GM12878 (cell line): Measurements from ENCODE around the gene FHL2. TPM values are rescaled to one million over a fixed set of nuclear protein-coding genes. Genes with fewer than 3 reads are reported as not detected.

ENCODE experiments used
- ATAC-seq: fragments of 200-7000 bp; cut with Tn5 transposase; 3 replicates; pipeline ENCODE4 v1.9.1; 2020; ENCODE audit warnings: mild to moderate bottlenecking, moderate library complexity
- BruUV-seq: library from RNA; stranded (reverse); fragments of 400-500 nt; replicated peaks from 2 replicates; lab custom pipeline; 2021; lab: Mats Ljungman, UMichigan
- CTCF ChIA-PET: fragments of 300-600 bp; sonication (Branson Sonifier 250); formaldehyde crosslinking; extraction: SDS; loops from one replicate; lab custom pipeline; 2021; ENCODE audit warnings: inconsistent platforms; lab: Yijun Ruan, JAX
- POLR2A ChIA-PET: fragments of 350-600 bp; formaldehyde crosslinking; extraction: SDS; loops from one replicate; lab custom pipeline; 2021; ENCODE audit warnings: inconsistent platforms; lab: Charles Lee
- RAD21 ChIA-PET: fragments of 300-600 bp; sonication (Branson Sonifier 250); formaldehyde crosslinking; loops from one replicate; lab custom pipeline; 2023; ENCODE audit warnings: antibody characterized with exemption; ENCODE audit not compliant: unreplicated experiment; lab: Charles Lee
- SMC1A ChIA-PET: fragments of 300-600 bp; sonication (Branson Sonifier 250); formaldehyde crosslinking; loops from one replicate; lab custom pipeline; 2023; ENCODE audit not compliant: unreplicated experiment, uncharacterized antibody; lab: Charles Lee
- DNase-seq: peaks from one replicate; pipeline ENCODE4 v3.0.0-alpha.2; 2011; ENCODE audit warnings: low read depth, low spot score
- FAIRE-seq: peaks from 3 replicates; lab custom pipeline; 2011; peaks lifted over from hg19 to GRCh38; lab: Jason Lieb, UNC
- H2AFZ ChIP-seq: 2 replicates; pipeline ENCODE4 v1.6.0; 2011; ENCODE audit warnings: low read depth, low read length, control low read depth; ENCODE audit not compliant: control insufficient read depth
- H3K27ac ChIP-seq: 2 replicates; pipeline ENCODE4 v1.5.1; 2011; ENCODE audit warnings: control low read depth; ENCODE audit not compliant: control insufficient read depth, insufficient read depth
- H3K27me3 ChIP-seq, 2 experiments: replicated peaks in 1 of 2; 2 replicates each; pipeline versions ENCODE4 v1.6.0 to v1.6.1; 2011; ENCODE audit warnings: low read length in 1 of 2; ENCODE audit not compliant: control insufficient read depth in 2 of 2, insufficient read depth in 2 of 2
- H3K36me3 ChIP-seq, 2 experiments: 2 replicates each; pipeline ENCODE4 v1.5.1; 2011; ENCODE audit warnings: low read length in 1 of 2; ENCODE audit not compliant: control insufficient read depth in 2 of 2, insufficient read depth in 2 of 2
- H3K4me1 ChIP-seq: 2 replicates; pipeline ENCODE4 v1.6.1; 2011; ENCODE audit warnings: mild to moderate bottlenecking, low read length, moderate library complexity, mixed read lengths; ENCODE audit not compliant: control insufficient read depth, insufficient read depth
- H3K4me2 ChIP-seq: 2 replicates; pipeline ENCODE4 v1.6.0; 2011; ENCODE audit warnings: control low read depth; ENCODE audit not compliant: control insufficient read depth, insufficient read depth
- H3K4me3 ChIP-seq: fragments of 200-600 bp; sonication (generic); 2 replicates; pipeline ENCODE4 v1.5.1; 2016
- H3K79me2 ChIP-seq: 2 replicates; pipeline ENCODE4 v1.6.0; 2011; ENCODE audit warnings: low read length; ENCODE audit not compliant: control insufficient read depth, insufficient read depth
- H3K9ac ChIP-seq: 2 replicates; pipeline ENCODE4 v1.8.0; 2011; ENCODE audit warnings: low read length, control low read depth, mixed read lengths; ENCODE audit not compliant: control insufficient read depth, insufficient read depth
- H3K9me3 ChIP-seq: replicated peaks from 3 replicates; pipeline ENCODE4 v1.5.1; 2011; ENCODE audit warnings: mild to moderate bottlenecking, low read length; ENCODE audit not compliant: control insufficient read depth, insufficient read depth
- H4K20me1 ChIP-seq: 2 replicates; pipeline ENCODE4 v1.6.0; 2011; ENCODE audit not compliant: control insufficient read depth, insufficient read depth
- HDAC6 ChIP-seq: fragments of 200-600 bp; sonication (generic); IDR thresholded peaks from one replicate; pipeline ENCODE4 v1.8.0; 2017; ENCODE audit warnings: antibody characterized with exemption; ENCODE audit not compliant: unreplicated experiment
- MTA3 ChIP-seq: IDR thresholded peaks from 2 replicates; pipeline ENCODE4 v1.6.1; 2012; ENCODE audit warnings: low read length, inconsistent platforms, borderline replicate concordance
- MYC ChIP-seq: IDR thresholded peaks from 2 replicates; pipeline ENCODE4 v1.6.1; 2011; ENCODE audit warnings: mild to moderate bottlenecking, low read length, moderate library complexity, inconsistent platforms; ENCODE audit not compliant: insufficient read depth, insufficient replicate concordance, insufficient read length, severe bottlenecking
- NBN ChIP-seq: fragments of 450-650 bp; IDR thresholded peaks from 2 replicates; pipeline ENCODE4 v1.6.1; 2016
- POLR2AphosphoS5 ChIP-seq: IDR thresholded peaks from 2 replicates; pipeline ENCODE4 v1.6.1; 2011; ENCODE audit warnings: mild to moderate bottlenecking, low read length, inconsistent platforms
- SMAD1 ChIP-seq: fragments of 450-650 bp; IDR thresholded peaks from 2 replicates; pipeline ENCODE4 v1.6.1; 2018; ENCODE audit warnings: mild to moderate bottlenecking, low read depth; ENCODE audit not compliant: partially characterized antibody
- SMARCA5 ChIP-seq: fragments of 450-650 bp; IDR thresholded peaks from 2 replicates; pipeline ENCODE4 v1.6.1; 2017; ENCODE audit warnings: mild to moderate bottlenecking
- STAT1 ChIP-seq: fragments of 450-650 bp; conservative IDR thresholded peaks from 2 replicates; pipeline ENCODE4 v1.6.1; 2014; ENCODE audit warnings: antibody characterized with exemption, mild to moderate bottlenecking
- ZNF274 ChIP-seq: IDR thresholded peaks from one replicate; pipeline ENCODE4 v1.8.0; 2011; ENCODE audit not compliant: insufficient read length, insufficient read depth
- WGBS: methylation state at CpG from one replicate; pipeline ENCODE4 v1.1.6; 2016; ENCODE audit warnings: low lambda C conversion rate; ENCODE audit not compliant: insufficient replicate concordance, insufficient coverage; ENCODE audit errors: missing lambda C conversion rate; 5-methylcytosine and 5-hydroxymethylcytosine counted together
- in situ Hi-C: fragments of 300-500 bp; cut with MboI; formaldehyde crosslinking; loops from 9 replicates; pipeline ENCODE4 v1.14.3; 2018; ENCODE audit warnings: mixed read lengths
- intact Hi-C: fragments of 100-400 bp; cut with micrococcal nuclease; formaldehyde crosslinking; loops from one replicate; pipeline ENCODE4 v1.14.2; 2022; ENCODE audit not compliant: unreplicated experiment
- polyA plus RNA-seq, 11 experiments: library from polyadenylated mRNA; depleted of rRNA in 4 of 11; unstranded in 6 of 11; stranded (reverse) in 5 of 11; fragments of >200 nt; fragmentation: Nextera tagmentation in 4 of 11; fragmentation: Illumina TruSeq in 1 of 11; extraction: Ambion mirVana in 4 of 11; extraction: Trizol in 1 of 11; gene quantifications; 1 replicate in 1 of 11; 2 replicates in 10 of 11; pipeline versions ENCODE4 v1.2.1 to v1.2.3, GENCODE V29; 2011 to 2016; ENCODE audit warnings: inconsistent platforms in 2 of 11, missing spikeins in 2 of 11, low read depth in 1 of 11
- total RNA-seq, 4 experiments: library from RNA; depleted of rRNA in 3 of 4; stranded (reverse); fragments of >200 nt in 3 of 4; fragmentation: Illumina TruSeq in 1 of 4; extraction: Trizol in 1 of 4; gene quantifications; 2 replicates each; pipeline versions ENCODE4 v1.2.1 to v1.2.3, GENCODE V29; 2013 to 2021
- TF ChIP-seq, protein P1 (sequence below): IDR thresholded peaks from 2 replicates; pipeline ENCODE4 v1.6.1; 2011; ENCODE audit warnings: low read depth, mild to moderate bottlenecking, low read length, moderate library complexity, borderline replicate concordance; ENCODE audit errors: extremely low read depth
- TF ChIP-seq, protein P2 (sequence below): IDR thresholded peaks from 2 replicates; pipeline ENCODE4 v1.6.1; 2011; ENCODE audit warnings: borderline replicate concordance, low read depth, mild to moderate bottlenecking, moderate library complexity, mixed read lengths, low read length; ENCODE audit not compliant: insufficient read depth; ENCODE audit errors: extremely low read length
- TF ChIP-seq, protein P3 (sequence below): IDR thresholded peaks from 2 replicates; pipeline ENCODE4 v1.6.1; 2012; ENCODE audit warnings: low read length, inconsistent platforms
- TF ChIP-seq, protein P4 (sequence below): fragments of 450-650 bp; IDR thresholded peaks from 2 replicates; pipeline ENCODE4 v1.6.1; 2014; ENCODE audit warnings: mild to moderate bottlenecking
- TF ChIP-seq, protein P5 (sequence below): IDR thresholded peaks from 2 replicates; pipeline ENCODE4 v1.6.1; 2012; ENCODE audit warnings: mild to moderate bottlenecking, low read depth, low read length

The FHL2 gene
- total and polyA plus RNA-seq, 10 of the 15 experiments (the other 5 are each of a cell fraction or from before 2014, with no cell fraction given), result 2.2 to 9.9 (median 4.5) TPM

DNA sequence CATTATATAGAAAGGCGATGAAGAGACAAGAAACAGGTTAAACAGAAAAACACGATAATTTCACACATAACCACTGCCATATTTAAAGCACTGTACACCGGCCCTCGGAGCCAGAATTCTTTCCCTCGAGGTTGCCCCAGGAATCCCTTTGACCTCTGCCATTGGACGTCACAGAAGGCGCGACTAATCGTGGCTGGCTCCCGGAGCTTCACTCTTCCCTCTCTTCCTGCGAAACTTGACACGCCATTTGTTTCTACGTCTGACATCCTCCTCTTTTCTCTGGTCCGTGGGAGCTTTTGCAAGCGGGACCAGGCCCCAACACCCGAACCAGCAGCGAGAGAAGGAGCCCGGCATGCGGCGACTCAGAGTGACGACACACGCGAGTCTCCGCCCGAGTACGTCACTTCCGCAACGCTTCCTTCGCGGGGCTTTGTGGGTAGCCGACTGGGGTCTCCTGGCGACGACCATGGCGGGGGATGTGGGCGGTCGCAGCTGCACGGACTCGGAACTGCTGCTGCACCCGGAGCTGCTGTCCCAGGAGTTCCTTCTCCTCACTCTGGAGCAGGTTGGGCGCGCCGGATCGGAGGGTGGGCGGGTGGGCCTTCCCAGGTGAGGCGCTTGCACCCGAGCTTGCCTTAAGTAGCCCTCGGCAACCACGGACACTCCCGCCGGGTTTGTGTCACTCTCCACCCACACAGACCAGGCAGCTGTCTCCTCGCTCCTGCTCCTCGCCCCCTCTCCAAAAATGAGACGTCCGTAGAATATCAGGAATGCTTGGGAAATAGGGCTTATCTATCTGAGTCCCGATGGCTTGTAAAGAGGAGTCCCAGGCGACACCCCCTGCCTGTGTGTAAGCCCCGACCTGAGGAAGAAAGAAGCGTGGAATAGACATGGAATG, 61.5 kb downstream of the FHL2 start, which contains the start of gene C2orf49:
C2orf49 (plus strand) TSS at position 419 of the 898 bp plus-strand sequence; CDS start at position 467, 48 bp downstream.
- H3K9me3 ChIP-seq, result no peaks in the 10 kb centered on the region
- no peak for DNase-seq
- SMC1A ChIA-PET, result interaction anchor here (1.1 to 4.1 kb wide), 2 partner anchors 9 to 15 kb away, joined by 4 to 25 read pairs; partner anchors contain the start of gene TGFBRAP1
- H3K27me3 ChIP-seq, result no peaks in the 10 kb centered on the region
- intact Hi-C loops, result loop anchor here (10.0 kb wide), 1 partner anchor 407 kb away; the partner anchor contains the start of gene NCK2
- H4K20me1 ChIP-seq, result no peaks in the 10 kb centered on the region; the same call in 1 of the 2 replicates
- H3K36me3 ChIP-seq, result peaks cover 2 to 15% of the 10 kb centered on the region in 2 experiments; a peak in 3 of 4 replicates
- RAD21 ChIA-PET, result interaction anchor here (0.7 to 2.2 kb wide), 3 partner anchors 9 to 49 kb away, joined by 3 to 9 read pairs (median 4); no protein-coding TSS in a partner anchor
- H3K79me2 ChIP-seq, result peaks cover 44% of the 10 kb centered on the region
- peaks cover 3% of the 10 kb centered on the region for H3K4me1 ChIP-seq
- ATAC-seq, result peak; percentile 95
- WGBS, result under 1% methylated on average over 58 of the region's 58 CpGs
- in situ Hi-C loops, result no loop called here
- CTCF ChIA-PET, result interaction anchor here (1.5 to 2.9 kb wide), 3 partner anchors 10 to 15 kb away, joined by 4 to 12 read pairs (median 5); no protein-coding TSS in a partner anchor
- peak within 1 kb of the TSS; percentile 100 for H2AFZ ChIP-seq
- H3K4me3 ChIP-seq, result peak within 1 kb of the TSS; percentile 99
- H3K4me2 ChIP-seq, result peak within 1 kb of the TSS; percentile 95
- POLR2A ChIA-PET, result interaction anchor here (0.5 to 1.8 kb wide), 4 partner anchors 9 to 282 kb away, joined by 3 to 12 read pairs (median 3); no protein-coding TSS in a partner anchor
- no TSS peak for BruUV-seq
- H3K9ac ChIP-seq, result peak within 1 kb of the TSS; percentile 94
- FAIRE-seq, result peak; percentile 18
- peak within 1 kb of the TSS; percentile 99 for H3K27ac ChIP-seq
- TF ChIP-seq NBN, result peak; percentile 100
- TF ChIP-seq MTA3, result no peak
- TF ChIP-seq, protein P1, sequence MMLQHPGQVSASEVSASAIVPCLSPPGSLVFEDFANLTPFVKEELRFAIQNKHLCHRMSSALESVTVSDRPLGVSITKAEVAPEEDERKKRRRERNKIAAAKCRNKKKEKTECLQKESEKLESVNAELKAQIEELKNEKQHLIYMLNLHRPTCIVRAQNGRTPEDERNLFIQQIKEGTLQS, result peak; percentile 46; the same call in 1 of the 2 replicates
- TF ChIP-seq SMAD1, result peak; percentile 28
- no peak for TF ChIP-seq SMARCA5
- peak; percentile 85; the same call in 1 of the 2 replicates for TF ChIP-seq STAT1
- TF ChIP-seq, protein P2, sequence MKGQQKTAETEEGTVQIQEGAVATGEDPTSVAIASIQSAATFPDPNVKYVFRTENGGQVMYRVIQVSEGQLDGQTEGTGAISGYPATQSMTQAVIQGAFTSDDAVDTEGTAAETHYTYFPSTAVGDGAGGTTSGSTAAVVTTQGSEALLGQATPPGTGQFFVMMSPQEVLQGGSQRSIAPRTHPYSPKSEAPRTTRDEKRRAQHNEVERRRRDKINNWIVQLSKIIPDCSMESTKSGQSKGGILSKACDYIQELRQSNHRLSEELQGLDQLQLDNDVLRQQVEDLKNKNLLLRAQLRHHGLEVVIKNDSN, result no peak
- peak; percentile 73; the same call in 1 of the 2 replicates for TF ChIP-seq POLR2AphosphoS5
- TF ChIP-seq, protein P3, sequence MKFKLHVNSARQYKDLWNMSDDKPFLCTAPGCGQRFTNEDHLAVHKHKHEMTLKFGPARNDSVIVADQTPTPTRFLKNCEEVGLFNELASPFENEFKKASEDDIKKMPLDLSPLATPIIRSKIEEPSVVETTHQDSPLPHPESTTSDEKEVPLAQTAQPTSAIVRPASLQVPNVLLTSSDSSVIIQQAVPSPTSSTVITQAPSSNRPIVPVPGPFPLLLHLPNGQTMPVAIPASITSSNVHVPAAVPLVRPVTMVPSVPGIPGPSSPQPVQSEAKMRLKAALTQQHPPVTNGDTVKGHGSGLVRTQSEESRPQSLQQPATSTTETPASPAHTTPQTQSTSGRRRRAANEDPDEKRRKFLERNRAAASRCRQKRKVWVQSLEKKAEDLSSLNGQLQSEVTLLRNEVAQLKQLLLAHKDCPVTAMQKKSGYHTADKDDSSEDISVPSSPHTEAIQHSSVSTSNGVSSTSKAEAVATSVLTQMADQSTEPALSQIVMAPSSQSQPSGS, result no peak
- TF ChIP-seq, protein P4, sequence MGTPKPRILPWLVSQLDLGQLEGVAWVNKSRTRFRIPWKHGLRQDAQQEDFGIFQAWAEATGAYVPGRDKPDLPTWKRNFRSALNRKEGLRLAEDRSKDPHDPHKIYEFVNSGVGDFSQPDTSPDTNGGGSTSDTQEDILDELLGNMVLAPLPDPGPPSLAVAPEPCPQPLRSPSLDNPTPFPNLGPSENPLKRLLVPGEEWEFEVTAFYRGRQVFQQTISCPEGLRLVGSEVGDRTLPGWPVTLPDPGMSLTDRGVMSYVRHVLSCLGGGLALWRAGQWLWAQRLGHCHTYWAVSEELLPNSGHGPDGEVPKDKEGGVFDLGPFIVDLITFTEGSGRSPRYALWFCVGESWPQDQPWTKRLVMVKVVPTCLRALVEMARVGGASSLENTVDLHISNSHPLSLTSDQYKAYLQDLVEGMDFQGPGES, result 0 out of 2 replicates have a peak, but pooled peaks have one; percentile 33
- TF ChIP-seq MYC, result no peak
- TF ChIP-seq ZNF274, result no peak
- TF ChIP-seq, protein P5, sequence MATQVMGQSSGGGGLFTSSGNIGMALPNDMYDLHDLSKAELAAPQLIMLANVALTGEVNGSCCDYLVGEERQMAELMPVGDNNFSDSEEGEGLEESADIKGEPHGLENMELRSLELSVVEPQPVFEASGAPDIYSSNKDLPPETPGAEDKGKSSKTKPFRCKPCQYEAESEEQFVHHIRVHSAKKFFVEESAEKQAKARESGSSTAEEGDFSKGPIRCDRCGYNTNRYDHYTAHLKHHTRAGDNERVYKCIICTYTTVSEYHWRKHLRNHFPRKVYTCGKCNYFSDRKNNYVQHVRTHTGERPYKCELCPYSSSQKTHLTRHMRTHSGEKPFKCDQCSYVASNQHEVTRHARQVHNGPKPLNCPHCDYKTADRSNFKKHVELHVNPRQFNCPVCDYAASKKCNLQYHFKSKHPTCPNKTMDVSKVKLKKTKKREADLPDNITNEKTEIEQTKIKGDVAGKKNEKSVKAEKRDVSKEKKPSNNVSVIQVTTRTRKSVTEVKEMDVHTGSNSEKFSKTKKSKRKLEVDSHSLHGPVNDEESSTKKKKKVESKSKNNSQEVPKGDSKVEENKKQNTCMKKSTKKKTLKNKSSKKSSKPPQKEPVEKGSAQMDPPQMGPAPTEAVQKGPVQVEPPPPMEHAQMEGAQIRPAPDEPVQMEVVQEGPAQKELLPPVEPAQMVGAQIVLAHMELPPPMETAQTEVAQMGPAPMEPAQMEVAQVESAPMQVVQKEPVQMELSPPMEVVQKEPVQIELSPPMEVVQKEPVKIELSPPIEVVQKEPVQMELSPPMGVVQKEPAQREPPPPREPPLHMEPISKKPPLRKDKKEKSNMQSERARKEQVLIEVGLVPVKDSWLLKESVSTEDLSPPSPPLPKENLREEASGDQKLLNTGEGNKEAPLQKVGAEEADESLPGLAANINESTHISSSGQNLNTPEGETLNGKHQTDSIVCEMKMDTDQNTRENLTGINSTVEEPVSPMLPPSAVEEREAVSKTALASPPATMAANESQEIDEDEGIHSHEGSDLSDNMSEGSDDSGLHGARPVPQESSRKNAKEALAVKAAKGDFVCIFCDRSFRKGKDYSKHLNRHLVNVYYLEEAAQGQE, result no peak
- no peak for TF ChIP-seq HDAC6
